PC-9 (cell line): ENCODE data around the gene TPST2. TPM values are rescaled to one million over a fixed set of nuclear protein-coding genes. Genes with fewer than 3 reads are reported as not detected.

Experiments used
- BruUV-seq: library from RNA; stranded (reverse); fragments of 400-500 nt; replicated peaks from 2 replicates; lab custom pipeline; 2021; lab: Mats Ljungman, UMichigan
- CTCF ChIA-PET: fragments of 300-600 bp; sonication (Branson Sonifier 250); formaldehyde crosslinking; loops from one replicate; lab custom pipeline; 2022; ENCODE audit warnings: antibody characterized with exemption; lab: Charles Lee
- POLR2A ChIA-PET: fragments of 300-600 bp; sonication (Branson Sonifier 250); formaldehyde crosslinking; loops from one replicate; lab custom pipeline; 2022; ENCODE audit warnings: antibody characterized with exemption; ENCODE audit not compliant: unreplicated experiment; lab: Charles Lee
- DNase-seq, 2 experiments: peaks; one replicate each; pipeline versions ENCODE4 v3.0.0 to v3.0.0-alpha.2; 2015 to 2022; ENCODE audit warnings: mixed read lengths in 1 of 2
- H2AFZ ChIP-seq: fragments of 200-600 bp; sonication (generic); 2 replicates; pipeline ENCODE4 v1.8.1; 2017; ENCODE audit warnings: antibody characterized with exemption
- H3F3A ChIP-seq: fragments of 200-600 bp; sonication (generic); 2 replicates; pipeline ENCODE4 v1.8.1; 2017; ENCODE audit warnings: antibody characterized with exemption, mild to moderate bottlenecking, low read depth; ENCODE audit not compliant: insufficient read depth
- H3K27ac ChIP-seq: fragments of 200-600 bp; sonication (generic); 2 replicates; pipeline ENCODE4 v1.6.1; 2016; ENCODE audit warnings: mixed run types
- H3K27me3 ChIP-seq: fragments of 200-600 bp; sonication (generic); 2 replicates; pipeline ENCODE4 v1.6.1; 2016; ENCODE audit warnings: low read depth, mixed run types; ENCODE audit not compliant: insufficient read depth
- H3K36me3 ChIP-seq: fragments of 200-600 bp; sonication (generic); 2 replicates; pipeline ENCODE4 v1.6.1; 2016; ENCODE audit warnings: low read depth, mixed run types
- H3K4me1 ChIP-seq: fragments of 200-600 bp; sonication (generic); replicated peaks from 2 replicates; pipeline ENCODE4 v1.6.1; 2016; ENCODE audit warnings: mixed run types; ENCODE audit not compliant: insufficient read depth
- H3K4me2 ChIP-seq: fragments of 200-600 bp; sonication (generic); 2 replicates; pipeline ENCODE4 v1.6.1; 2017; ENCODE audit warnings: mixed run types
- H3K4me3 ChIP-seq: fragments of 200-600 bp; sonication (generic); 2 replicates; pipeline ENCODE4 v1.6.1; 2016; ENCODE audit warnings: mixed run types
- H3K79me2 ChIP-seq: fragments of 200-600 bp; sonication (generic); 2 replicates; pipeline ENCODE4 v1.6.1; 2017; ENCODE audit warnings: low read depth, mixed run types
- H3K9me2 ChIP-seq: fragments of 200-600 bp; sonication (generic); 2 replicates; pipeline ENCODE4 v1.8.1; 2017; ENCODE audit warnings: mild to moderate bottlenecking; ENCODE audit not compliant: insufficient read depth
- H3K9me3 ChIP-seq: fragments of 200-600 bp; sonication (generic); 2 replicates; pipeline ENCODE4 v1.8.1; 2016; ENCODE audit warnings: low read depth; ENCODE audit not compliant: insufficient read depth
- H4K20me1 ChIP-seq: fragments of 200-600 bp; sonication (generic); 2 replicates; pipeline ENCODE4 v1.8.1; 2017; ENCODE audit not compliant: insufficient read depth
- CTCF ChIP-seq: fragments of 200-600 bp; sonication (generic); conservative IDR thresholded peaks from 2 replicates; pipeline ENCODE4 v1.6.1; 2017; ENCODE audit warnings: mixed run types, antibody characterized with exemption, mild to moderate bottlenecking, moderate library complexity
- EZH2 ChIP-seq: fragments of 200-600 bp; sonication (generic); IDR thresholded peaks from 2 replicates; pipeline ENCODE4 v1.8.0; 2017; ENCODE audit warnings: antibody characterized with exemption, low read depth
- intact Hi-C: fragments of 100-400 bp; cut with micrococcal nuclease; formaldehyde crosslinking; loops from one replicate; pipeline ENCODE4 v1.10.0; 2022; ENCODE audit not compliant: unreplicated experiment
- total RNA-seq: library from RNA; stranded (reverse); gene quantifications from 2 replicates; pipeline ENCODE4 v1.2.3, GENCODE V29; 2021

Gene TPST2
- total RNA-seq, 1 experiment from 2014 or later, result 13.5 TPM

- intact Hi-C loops, result no loop called here
- no peaks in the 10 kb centered on the region for H3K4me1 ChIP-seq
- no peaks in the 10 kb centered on the region for H3K79me2 ChIP-seq
- TF ChIP-seq EZH2 (no peak), CTCF (no peak)
- ChIA-PET CTCF (no interaction called here), POLR2A (no interaction called here)
- H3K27me3 ChIP-seq, result peaks cover 49% of the 10 kb centered on the region
- 0 out of 2 replicates have a peak, but pooled peaks cover 4% of the 10 kb centered on the region for H3K9me2 ChIP-seq
- no peak overlapping the region for H3K27ac ChIP-seq
- no peak overlapping the region for H3K4me3 ChIP-seq
- H3F3A ChIP-seq, result no peaks in the 10 kb centered on the region
- no peak for DNase-seq
- H3K4me2 ChIP-seq, result no peak overlapping the region
- no TSS peak for BruUV-seq
- H2AFZ ChIP-seq, result no peak overlapping the region
- no peaks in the 10 kb centered on the region for H3K36me3 ChIP-seq
- H3K9me3 ChIP-seq, result no peaks in the 10 kb centered on the region
- no peaks in the 10 kb centered on the region for H4K20me1 ChIP-seq
Measured at GRCh38 chr22:26634189-26634588, 44.3 kb upstream of the TPST2 start.

- ChIA-PET POLR2A (interaction anchor here (0.7 kb wide), 1 partner anchor 245 kb away, joined by 10 read pairs; no protein-coding TSS in a partner anchor), CTCF (interaction anchor here (0.6 kb wide), 2 partner anchors 275 to 1386 kb away, joined by 3 to 4 read pairs; no protein-coding TSS in a partner anchor)
- Histone ChIP-seq H3K27me3 (peaks cover 34% of the 10 kb centered on the region; the same call in 1 of the 2 replicates), H3F3A (no peaks in the 10 kb centered on the region), H3K9me3 (no peaks in the 10 kb centered on the region), H3K36me3 (no peaks in the 10 kb centered on the region), H3K79me2 (no peaks in the 10 kb centered on the region), H4K20me1 (no peaks in the 10 kb centered on the region), H3K4me3 (no peak overlapping the region), H3K9me2 (0 out of 2 replicates have a peak, but pooled peaks cover 4% of the 10 kb centered on the region), H3K4me1 (no peaks in the 10 kb centered on the region), H2AFZ (no peak overlapping the region), H3K27ac (no peak overlapping the region), H3K4me2 (no peak overlapping the region)
- BruUV-seq, result no TSS peak
- no peak for DNase-seq
- TF ChIP-seq EZH2 (no peak), CTCF (no peak)
- intact Hi-C loops, result no loop called here
Measured at GRCh38 chr22:26632422-26633155, 42.7 kb upstream of the TPST2 start.

GRCh38 chr22:26631282-26631681, 41.4 kb upstream of the TPST2 start:
- ChIA-PET CTCF (no interaction called here), POLR2A (no interaction called here)
- H4K20me1 ChIP-seq, result no peaks in the 10 kb centered on the region
- intact Hi-C loops, result no loop called here
- no peak overlapping the region for H3K4me3 ChIP-seq
- H3F3A ChIP-seq, result no peaks in the 10 kb centered on the region
- H3K79me2 ChIP-seq, result no peaks in the 10 kb centered on the region
- H3K36me3 ChIP-seq, result no peaks in the 10 kb centered on the region
- no peak for TF ChIP-seq CTCF
- no peak for TF ChIP-seq EZH2
- DNase-seq, result no peak
- BruUV-seq, result no TSS peak
- H2AFZ ChIP-seq, result no peak overlapping the region
- no peak overlapping the region for H3K27ac ChIP-seq
- H3K9me2 ChIP-seq, result 0 out of 2 replicates have a peak, but pooled peaks cover 4% of the 10 kb centered on the region
- H3K4me2 ChIP-seq, result no peak overlapping the region
- H3K27me3 ChIP-seq, result peaks cover 24% of the 10 kb centered on the region; the same call in 1 of the 2 replicates
- H3K4me1 ChIP-seq, result no peaks in the 10 kb centered on the region
- no peaks in the 10 kb centered on the region for H3K9me3 ChIP-seq
